Activated CD8-positive, alpha-beta T cell treated with anti-CD3 and anti-CD28 coated beads, Interleukin-2, amount 10 ng/mL, durations not matched to agents 7 days and 5 days (primary cell): ENCODE data around the gene CGREF1. TPM values are rescaled to one million over a fixed set of nuclear protein-coding genes. Genes with fewer than 3 reads are reported as not detected.

Experiments
- ATAC-seq: fragments of 150-1000 bp; cut with Tn5 transposase; one replicate; pipeline ENCODE4 v1.10.0; 2021; ENCODE audit warnings: moderate library complexity
- CTCF ChIA-PET: fragments of 350-600 bp; sonication (Branson Sonifier 250); formaldehyde crosslinking; loops from one replicate; lab custom pipeline; 2021; ENCODE audit warnings: antibody characterized with exemption; lab: Charles Lee
- POLR2A ChIA-PET: fragments of 350-600 bp; sonication (Branson Sonifier 250); formaldehyde crosslinking; loops from one replicate; lab custom pipeline; 2021; ENCODE audit warnings: antibody characterized with exemption; lab: Charles Lee
- DNase-seq: peaks from one replicate; pipeline ENCODE4 v3.0.0-alpha.2; 2020
- H3K27ac Mint-ChIP-seq: one replicate; pipeline ENCODE4 v1.8.0; 2021; ENCODE audit warnings: mild to moderate bottlenecking, mixed read lengths
- H3K27me3 Mint-ChIP-seq: one replicate; pipeline ENCODE4 v1.8.0; 2021; ENCODE audit warnings: low read depth, mixed read lengths
- H3K36me3 Mint-ChIP-seq: one replicate; pipeline ENCODE4 v1.8.0; 2021; ENCODE audit warnings: low read depth, mixed read lengths
- H3K4me1 Mint-ChIP-seq: one replicate; pipeline ENCODE4 v1.8.0; 2021; ENCODE audit warnings: low read depth, mixed read lengths
- H3K4me3 Mint-ChIP-seq: one replicate; pipeline ENCODE4 v1.8.0; 2021; ENCODE audit warnings: mild to moderate bottlenecking, mixed read lengths
- H3K9me3 Mint-ChIP-seq: one replicate; pipeline ENCODE4 v1.8.0; 2022; ENCODE audit warnings: mixed read lengths; ENCODE audit not compliant: insufficient read depth
- total RNA-seq, 2 experiments: library from RNA; stranded (reverse); gene quantifications; one replicate each; pipeline ENCODE4 v1.2.3, GENCODE V29; 2021

The CGREF1 gene
- total RNA-seq, 2 experiments from 2014 or later = 0.61 to 0.94 TPM

DNA sequence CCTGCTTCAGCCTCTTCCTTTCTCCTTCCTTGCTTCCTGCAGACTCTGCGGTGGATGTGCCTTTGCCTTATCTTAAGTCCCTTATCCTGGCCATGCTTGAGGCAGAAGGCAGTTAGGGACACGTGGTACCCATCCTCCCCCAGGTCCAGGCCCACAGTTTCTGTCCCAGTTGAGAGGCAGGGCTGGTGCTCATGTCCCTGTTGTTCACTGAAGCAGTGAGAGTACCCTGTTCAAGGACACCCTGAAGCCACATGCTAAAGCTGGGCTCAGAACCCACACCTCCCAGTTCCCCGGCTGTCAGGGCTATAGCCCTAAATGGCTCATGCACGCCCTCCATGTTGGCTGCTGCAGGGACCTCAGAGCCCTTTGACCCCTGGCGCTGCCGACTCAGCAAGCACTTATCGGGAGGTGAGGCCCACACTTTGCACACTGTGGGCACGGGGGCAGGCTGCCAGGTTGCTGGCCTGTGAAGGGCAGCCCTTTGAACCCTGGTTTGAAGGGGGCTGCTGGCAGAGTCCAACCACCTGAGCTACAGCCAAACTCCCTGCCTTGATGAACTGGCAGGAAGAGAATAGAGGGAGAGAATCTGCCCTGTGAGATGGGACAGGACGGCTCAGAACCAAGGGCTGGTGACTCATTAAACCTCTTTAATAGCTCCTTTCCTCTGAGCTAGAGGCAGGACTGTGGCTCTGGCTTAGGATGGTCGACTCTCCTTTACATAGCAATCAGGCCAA lies 26.1 kb downstream of the CGREF1 start:
- no peak overlapping the region for H3K4me3 Mint-ChIP-seq
- H3K36me3 Mint-ChIP-seq = no peaks in the 10 kb centered on the region
- H3K9me3 Mint-ChIP-seq = no peaks in the 10 kb centered on the region
- CTCF ChIA-PET = interaction anchor here (1.0 to 1.9 kb wide), 3 partner anchors 9 to 187 kb away, joined by 3 to 4 read pairs (median 4); no protein-coding TSS in a partner anchor
- no peak for ATAC-seq
- no peaks in the 10 kb centered on the region for H3K27me3 Mint-ChIP-seq
- peaks cover 30% of the 10 kb centered on the region for H3K4me1 Mint-ChIP-seq
- DNase-seq = no peak
- POLR2A ChIA-PET = no interaction called here
- no peak overlapping the region for H3K27ac Mint-ChIP-seq

DNA sequence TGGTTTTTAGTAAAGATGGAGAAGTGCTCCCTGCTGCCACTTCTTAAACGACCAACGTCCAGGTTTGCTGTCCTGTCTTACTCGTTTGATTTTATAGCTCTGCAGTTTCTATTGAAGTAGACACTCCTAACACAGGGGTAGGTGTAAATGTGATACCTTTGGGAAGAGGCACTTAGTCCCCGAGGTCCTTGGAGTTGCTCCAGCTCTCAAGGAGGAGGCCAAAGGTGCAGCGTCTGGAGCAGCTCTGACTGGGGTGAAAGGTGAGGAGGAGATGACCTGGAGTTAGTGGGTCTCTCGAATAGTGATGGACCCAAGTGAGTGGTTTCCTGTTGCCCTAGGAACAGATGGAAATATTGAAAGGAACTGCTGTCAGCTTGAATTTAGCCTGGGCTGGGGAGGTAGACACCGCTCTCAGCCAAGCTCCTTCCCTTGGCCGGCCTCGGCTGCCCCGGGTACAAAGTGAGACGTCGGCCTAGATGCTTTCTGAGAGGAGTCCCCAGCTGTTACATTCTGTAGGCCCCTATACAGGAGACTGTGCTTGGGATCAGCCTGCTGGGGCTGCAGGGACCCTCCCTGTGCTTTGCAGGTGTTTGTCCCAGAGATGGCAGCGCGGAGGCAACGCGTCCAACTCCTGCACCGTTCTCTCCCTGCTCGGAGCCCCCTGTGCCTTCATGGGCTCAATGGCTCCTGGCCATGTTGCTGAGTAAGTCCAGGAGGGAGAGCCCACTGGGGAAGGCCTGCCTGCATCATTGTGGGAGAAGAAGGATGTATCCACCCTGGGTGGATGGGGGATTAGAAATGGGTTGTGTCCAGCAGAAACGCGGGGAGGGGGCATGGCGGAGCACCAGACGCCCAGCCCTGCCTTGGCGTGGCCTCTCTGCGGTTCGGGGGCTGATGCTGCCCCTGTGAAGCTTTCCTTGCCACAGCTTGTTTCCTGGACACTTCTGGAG lies 26.9 kb downstream of the CGREF1 start:
- Mint-ChIP-seq H3K9me3 (no peaks in the 10 kb centered on the region), H3K36me3 (no peaks in the 10 kb centered on the region), H3K27me3 (no peaks in the 10 kb centered on the region), H3K4me1 (peaks cover 37% of the 10 kb centered on the region), H3K4me3 (no peak overlapping the region), H3K27ac (no peak overlapping the region)
- ChIA-PET POLR2A (no interaction called here), CTCF (interaction anchor here (1.0 to 1.9 kb wide), 2 partner anchors 10 to 188 kb away, joined by 4 read pairs; no protein-coding TSS in a partner anchor)
- ATAC-seq (no peak), DNase-seq (no peak)

DNA sequence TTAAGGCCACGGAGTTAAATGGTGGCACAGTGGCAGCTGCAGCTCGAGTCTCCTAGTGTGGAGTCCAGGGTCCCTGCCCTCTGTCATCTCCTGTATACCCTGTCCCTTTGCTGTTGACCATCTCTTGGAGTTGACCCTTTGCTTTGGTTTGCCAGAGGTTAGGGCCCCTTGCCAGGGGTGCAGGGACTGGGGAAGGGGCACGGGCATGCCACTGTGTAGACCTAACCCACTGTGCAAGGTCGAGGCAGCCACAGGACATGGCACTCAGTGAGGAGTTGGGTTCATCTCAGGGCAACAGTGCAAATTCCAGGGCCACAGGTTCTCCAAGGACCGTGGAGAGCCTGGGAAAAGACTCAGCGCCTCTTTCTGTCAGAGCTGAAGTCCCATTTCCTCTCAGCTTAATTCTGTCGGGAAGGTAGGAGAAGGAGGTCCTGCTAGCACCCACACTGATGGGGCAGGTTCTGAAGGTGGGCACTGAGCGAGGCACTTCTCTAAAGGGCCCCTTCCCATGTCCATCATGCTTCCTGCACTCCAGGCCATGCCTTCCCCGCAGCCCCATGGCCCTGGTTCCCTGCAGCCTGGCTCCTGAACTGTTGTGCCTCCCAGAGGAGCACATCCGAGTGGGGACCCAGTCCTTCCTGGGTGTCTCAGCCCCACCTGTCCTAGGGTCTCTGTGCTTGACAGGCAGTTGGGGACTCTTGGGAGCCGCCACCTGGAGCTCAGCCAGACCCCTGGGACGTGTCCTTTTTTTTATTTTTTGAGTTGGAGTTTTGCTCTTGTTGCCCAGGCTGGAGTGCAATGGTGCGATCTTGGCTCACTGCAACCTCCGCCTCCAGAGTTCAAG lies 29.6 kb downstream of the CGREF1 start:
- H3K27ac Mint-ChIP-seq = no peak overlapping the region
- CTCF ChIA-PET = interaction anchor here (0.9 to 2.9 kb wide), 5 partner anchors 15 to 243 kb away, joined by 3 to 11 read pairs (median 3); no protein-coding TSS in a partner anchor
- ATAC-seq (no peak), DNase-seq (no peak)
- POLR2A ChIA-PET = interaction anchor here (0.9 to 1.0 kb wide), 2 partner anchors 18 to 123 kb away, joined by 3 to 6 read pairs; partner anchors contain the start of genes ATRAID, OST4 and SLC5A6
- H3K4me3 Mint-ChIP-seq = no peak overlapping the region
- H3K4me1 Mint-ChIP-seq = peaks cover 40% of the 10 kb centered on the region
- no peaks in the 10 kb centered on the region for H3K9me3 Mint-ChIP-seq
- H3K27me3 Mint-ChIP-seq = no peaks in the 10 kb centered on the region
- no peaks in the 10 kb centered on the region for H3K36me3 Mint-ChIP-seq

DNA sequence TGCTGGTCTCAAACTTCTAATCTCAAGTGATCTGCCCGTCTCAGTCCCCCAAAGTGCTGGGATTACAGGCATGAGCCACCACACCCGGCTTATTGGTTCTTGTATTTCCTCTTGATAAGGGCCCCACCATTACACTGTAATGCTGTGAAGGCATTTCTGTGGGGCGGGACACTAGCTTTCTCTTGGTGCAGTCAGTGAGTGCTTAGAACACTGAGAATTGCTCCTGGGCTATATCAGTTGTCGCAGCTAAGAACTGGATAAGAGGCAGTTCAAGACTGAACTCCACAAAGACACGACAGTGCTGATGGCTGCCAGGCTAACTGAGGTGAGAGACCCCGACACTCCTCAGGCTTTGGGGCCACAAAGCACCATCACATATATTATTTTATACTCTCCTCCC lies 30.3 kb downstream of the CGREF1 start:
- Mint-ChIP-seq H3K4me3 (no peak overlapping the region), H3K27me3 (no peaks in the 10 kb centered on the region), H3K4me1 (peaks cover 46% of the 10 kb centered on the region), H3K9me3 (no peaks in the 10 kb centered on the region), H3K27ac (no peak overlapping the region), H3K36me3 (no peaks in the 10 kb centered on the region)
- ATAC-seq (no peak), DNase-seq (no peak)
- CTCF ChIA-PET = interaction anchor here (1.3 to 2.9 kb wide), 8 partner anchors 9 to 242 kb away, joined by 3 to 11 read pairs (median 4); partner anchors contain the start of gene OST4
- POLR2A ChIA-PET = interaction anchor here (0.9 kb wide), 1 partner anchor 17 kb away, joined by 3 read pairs; the partner anchor contains the start of gene OST4

DNA sequence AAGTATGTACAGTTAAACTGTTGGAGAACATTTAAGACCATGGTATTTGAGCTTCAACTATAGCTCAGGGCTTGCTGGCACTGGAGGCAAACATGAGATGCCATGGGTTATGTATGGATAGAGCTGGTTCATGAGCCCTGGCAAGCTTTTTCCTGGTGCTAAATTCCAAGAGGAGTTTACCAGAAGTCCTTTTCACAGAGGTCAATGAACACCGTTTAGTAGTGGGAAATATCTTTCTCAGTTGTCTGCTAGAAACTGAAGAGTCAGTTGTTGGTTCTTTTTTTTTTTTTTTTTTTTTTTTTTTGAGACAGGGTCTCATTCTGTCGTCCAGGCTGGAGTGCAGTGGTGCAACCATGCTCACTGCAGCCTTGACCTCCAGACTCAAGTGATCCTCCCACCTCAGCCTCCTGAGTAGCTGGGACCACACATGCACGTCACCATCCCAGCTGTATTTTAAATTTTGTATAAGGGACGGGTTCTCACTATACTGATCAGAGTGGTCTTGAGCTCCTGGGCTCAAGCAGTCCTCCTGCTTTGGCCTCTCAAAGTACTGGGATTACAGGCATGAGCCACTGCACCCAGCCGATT lies 31.0 kb downstream of the CGREF1 start:
- ATAC-seq (no peak), DNase-seq (no peak)
- H3K9me3 Mint-ChIP-seq = no peaks in the 10 kb centered on the region
- POLR2A ChIA-PET = interaction anchor here (1.1 kb wide), 1 partner anchor 37 kb away, joined by 4 read pairs; the partner anchor contains the start of gene AGBL5
- H3K27me3 Mint-ChIP-seq = no peaks in the 10 kb centered on the region
- H3K4me3 Mint-ChIP-seq = peak overlapping the region; percentile 80
- CTCF ChIA-PET = interaction anchor here (1.2 to 2.9 kb wide), 17 partner anchors 8 to 242 kb away, joined by 3 to 11 read pairs (median 5); partner anchors contain the start of genes OST4 and PREB
- H3K36me3 Mint-ChIP-seq = no peaks in the 10 kb centered on the region
- peaks cover 49% of the 10 kb centered on the region for H3K4me1 Mint-ChIP-seq
- no peak overlapping the region for H3K27ac Mint-ChIP-seq

DNA sequence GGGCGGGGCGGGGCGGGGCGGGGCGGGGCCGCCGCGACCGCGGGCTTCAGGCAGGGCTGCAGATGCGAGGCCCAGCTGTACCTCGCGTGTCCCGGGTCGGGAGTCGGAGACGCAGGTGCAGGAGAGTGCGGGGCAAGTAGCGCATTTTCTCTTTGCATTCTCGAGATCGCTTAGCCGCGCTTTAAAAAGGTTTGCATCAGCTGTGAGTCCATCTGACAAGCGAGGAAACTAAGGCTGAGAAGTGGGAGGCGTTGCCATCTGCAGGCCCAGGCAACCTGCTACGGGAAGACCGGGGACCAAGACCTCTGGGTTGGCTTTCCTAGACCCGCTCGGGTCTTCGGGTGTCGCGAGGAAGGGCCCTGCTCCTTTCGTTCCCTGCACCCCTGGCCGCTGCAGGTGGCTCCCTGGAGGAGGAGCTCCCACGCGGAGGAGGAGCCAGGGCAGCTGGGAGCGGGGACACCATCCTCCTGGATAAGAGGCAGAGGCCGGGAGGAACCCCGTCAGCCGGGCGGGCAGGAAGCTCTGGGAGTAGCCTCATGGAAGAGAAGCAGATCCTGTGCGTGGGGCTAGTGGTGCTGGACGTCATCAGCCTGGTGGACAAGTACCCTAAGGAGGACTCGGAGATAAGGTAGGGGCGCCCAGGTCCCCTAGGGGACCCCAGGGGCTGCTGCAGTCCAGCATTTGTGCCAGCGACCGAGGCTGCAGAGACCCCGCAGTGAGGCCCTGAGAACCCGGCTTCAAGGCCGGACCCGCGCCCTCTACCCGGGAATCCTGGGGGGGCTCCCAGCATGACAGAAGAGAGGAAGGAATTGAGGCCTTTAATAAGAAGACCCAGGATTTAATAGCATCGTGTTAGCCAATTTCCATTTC lies 32.0 kb downstream of the CGREF1 start, which contains the start of gene KHK:
TSS of gene KHK (plus strand) at position 49 of the 870 bp plus-strand sequence. CDS start at position 537, 488 bp downstream.
- H3K27me3 Mint-ChIP-seq = no peaks in the 10 kb centered on the region
- H3K4me1 Mint-ChIP-seq = peaks cover 51% of the 10 kb centered on the region
- peak within 1 kb of the TSS; percentile 88 for H3K27ac Mint-ChIP-seq
- H3K4me3 Mint-ChIP-seq = peak within 1 kb of the TSS; percentile 80
- POLR2A ChIA-PET = interaction anchor here (0.9 to 1.9 kb wide), 4 partner anchors 12 to 36 kb away, joined by 3 to 7 read pairs (median 4); partner anchors contain the start of gene AGBL5
- ATAC-seq = peak; percentile 15
- no peak for DNase-seq
- no peaks in the 10 kb centered on the region for H3K9me3 Mint-ChIP-seq
- H3K36me3 Mint-ChIP-seq = no peaks in the 10 kb centered on the region
- CTCF ChIA-PET = interaction anchor here (0.8 to 2.9 kb wide), 19 partner anchors 9 to 216 kb away, joined by 3 to 11 read pairs (median 5); partner anchors contain the start of genes ABHD1, OST4 and PREB

DNA sequence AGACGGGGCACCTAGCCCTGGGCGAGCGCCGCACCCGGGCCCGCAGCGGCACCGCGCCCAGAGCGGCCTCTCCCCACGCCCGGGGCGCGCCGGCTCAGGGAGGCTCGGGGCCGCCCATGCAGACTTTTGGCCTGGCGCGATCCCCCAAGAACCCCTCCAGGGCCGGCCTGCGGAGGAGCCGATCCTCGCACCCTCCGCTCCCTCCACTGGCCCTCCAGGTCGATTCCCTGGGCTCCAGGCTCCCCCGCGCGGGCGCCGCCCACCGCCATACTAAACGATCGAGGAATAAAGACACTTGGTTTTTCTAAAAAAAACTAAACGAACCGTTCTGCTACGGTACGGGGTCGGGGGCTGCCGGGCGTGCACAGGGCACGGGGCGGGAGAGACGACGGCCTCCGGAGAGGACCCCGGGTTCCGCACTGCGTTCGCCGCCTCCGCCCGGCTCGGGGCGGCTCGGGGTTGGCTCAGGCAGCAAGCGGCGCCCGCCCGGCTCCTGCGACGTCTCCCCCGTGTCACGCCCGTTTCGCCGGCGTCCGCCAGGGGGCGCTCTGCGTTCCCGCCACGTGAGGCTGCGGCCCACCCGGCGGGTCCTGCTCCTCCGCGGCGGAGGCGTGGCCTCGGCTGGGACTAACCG lies 32.7 kb downstream of the CGREF1 start:
- H3K27ac Mint-ChIP-seq = peak overlapping the region; percentile 88
- H3K27me3 Mint-ChIP-seq = no peaks in the 10 kb centered on the region
- H3K36me3 Mint-ChIP-seq = no peaks in the 10 kb centered on the region
- ChIA-PET POLR2A (interaction anchor here (1.0 to 1.9 kb wide), 5 partner anchors 12 to 285 kb away, joined by 3 to 12 read pairs (median 5); partner anchors contain the start of genes OST4 and SNX17), CTCF (interaction anchor here (0.8 to 1.7 kb wide), 10 partner anchors 14 to 216 kb away, joined by 3 to 9 read pairs (median 6); partner anchors contain the start of genes ABHD1 and PREB)
- H3K9me3 Mint-ChIP-seq = no peaks in the 10 kb centered on the region
- peak; percentile 90 for ATAC-seq
- peaks cover 59% of the 10 kb centered on the region for H3K4me1 Mint-ChIP-seq
- DNase-seq = peak; percentile 97
- H3K4me3 Mint-ChIP-seq = peak overlapping the region; percentile 80

DNA sequence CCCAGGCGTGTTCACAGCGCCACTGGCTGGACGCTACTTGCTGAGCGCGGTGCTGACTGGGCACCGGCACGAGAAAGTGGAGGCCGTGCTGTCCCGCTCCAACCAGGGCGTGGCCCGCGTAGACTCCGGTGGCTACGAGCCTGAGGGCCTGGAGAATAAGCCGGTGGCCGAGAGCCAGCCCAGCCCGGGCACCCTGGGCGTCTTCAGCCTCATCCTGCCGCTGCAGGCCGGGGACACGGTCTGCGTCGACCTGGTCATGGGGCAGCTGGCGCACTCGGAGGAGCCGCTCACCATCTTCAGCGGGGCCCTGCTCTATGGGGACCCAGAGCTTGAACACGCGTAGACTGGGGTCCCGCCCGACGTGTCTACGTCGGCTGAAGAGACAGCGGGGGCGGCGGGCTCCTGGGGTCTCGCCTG lies 33.2 kb downstream of the CGREF1 start:
- H3K9me3 Mint-ChIP-seq = no peaks in the 10 kb centered on the region
- H3K27ac Mint-ChIP-seq = peak overlapping the region; percentile 84
- no peaks in the 10 kb centered on the region for H3K27me3 Mint-ChIP-seq
- H3K4me1 Mint-ChIP-seq = peaks cover 64% of the 10 kb centered on the region
- POLR2A ChIA-PET = interaction anchor here (0.7 to 1.9 kb wide), 6 partner anchors 12 to 375 kb away, joined by 3 to 12 read pairs (median 5); partner anchors contain the start of genes OST4, PREB and SNX17
- ATAC-seq (peak; percentile 2), DNase-seq (peak; percentile 53)
- H3K36me3 Mint-ChIP-seq = no peaks in the 10 kb centered on the region
- H3K4me3 Mint-ChIP-seq = peak overlapping the region; percentile 80
- CTCF ChIA-PET = interaction anchor here (0.9 to 1.7 kb wide), 4 partner anchors 14 to 124 kb away, joined by 3 to 7 read pairs (median 6); partner anchors contain the start of gene OST4
